Adrenal gland (tissue), 5 donors: ENCODE data around the gene NCOA1.

Source experiments
- POLR2A ChIP-seq, 2 donors: fragments of 450-650 bp; IDR thresholded peaks; one replicate each; pipeline ENCODE4 v1.6.1; 2017; ENCODE audit warnings: antibody characterized with exemption in 2 of 2, mild to moderate bottlenecking in 2 of 2, moderate library complexity in 1 of 2
- TF ChIP-seq, protein P1 (sequence below), 6 experiments: fragments of 450-650 bp in 4 of 6; fragments of 200-600 bp in 2 of 6; sonication (generic) in 1 of 6; IDR thresholded peaks; 1 replicate in 5 of 6; 2 replicates in 1 of 6; pipeline versions ENCODE4 v1.5.1 to v1.8.0; 2016 to 2021; ENCODE audit warnings: antibody characterized with exemption in 6 of 6, mild to moderate bottlenecking in 2 of 6, moderate library complexity in 1 of 6
- donor health status: DM: no; HTN: no; CAD: no.

- TF ChIP-seq, protein P1, sequence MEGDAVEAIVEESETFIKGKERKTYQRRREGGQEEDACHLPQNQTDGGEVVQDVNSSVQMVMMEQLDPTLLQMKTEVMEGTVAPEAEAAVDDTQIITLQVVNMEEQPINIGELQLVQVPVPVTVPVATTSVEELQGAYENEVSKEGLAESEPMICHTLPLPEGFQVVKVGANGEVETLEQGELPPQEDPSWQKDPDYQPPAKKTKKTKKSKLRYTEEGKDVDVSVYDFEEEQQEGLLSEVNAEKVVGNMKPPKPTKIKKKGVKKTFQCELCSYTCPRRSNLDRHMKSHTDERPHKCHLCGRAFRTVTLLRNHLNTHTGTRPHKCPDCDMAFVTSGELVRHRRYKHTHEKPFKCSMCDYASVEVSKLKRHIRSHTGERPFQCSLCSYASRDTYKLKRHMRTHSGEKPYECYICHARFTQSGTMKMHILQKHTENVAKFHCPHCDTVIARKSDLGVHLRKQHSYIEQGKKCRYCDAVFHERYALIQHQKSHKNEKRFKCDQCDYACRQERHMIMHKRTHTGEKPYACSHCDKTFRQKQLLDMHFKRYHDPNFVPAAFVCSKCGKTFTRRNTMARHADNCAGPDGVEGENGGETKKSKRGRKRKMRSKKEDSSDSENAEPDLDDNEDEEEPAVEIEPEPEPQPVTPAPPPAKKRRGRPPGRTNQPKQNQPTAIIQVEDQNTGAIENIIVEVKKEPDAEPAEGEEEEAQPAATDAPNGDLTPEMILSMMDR (IDR thresholded peaks at IDR 0.05) = no peak
- TF ChIP-seq POLR2A (IDR thresholded peaks at IDR 0.05) = no peak
These were observed 315.6 kb downstream of the NCOA1 start for GRCh38 chr2:24806661-24807036.
